Measurements from ENCODE around the gene ARHGEF7.

The ARHGEF7 gene

GRCh38 chr13:111325146-111325890, 210.2 kb downstream of the ARHGEF7 start:
- DNase-seq (ENCODE audit: low read depth in 2 of 2): no peak

GRCh38 chr13:111325941-111326620, 211.0 kb downstream of the ARHGEF7 start:
- DNase-seq (ENCODE audit: low read depth in 2 of 2): no peak

GRCh38 chr13:111326621-111326965, 211.5 kb downstream of the ARHGEF7 start:
- no peak for DNase-seq (ENCODE audit: low read depth in 2 of 2)

- no peak for DNase-seq (ENCODE audit: low read depth in 2 of 2)
Observed at GRCh38 chr13:111326981-111327642, 212.0 kb downstream of the ARHGEF7 start.

GRCh38 chr13:111327730-111328573, 212.8 kb downstream of the ARHGEF7 start:
- no peak for DNase-seq (ENCODE audit: low read depth in 2 of 2)

- DNase-seq (ENCODE audit: low read depth in 2 of 2): no peak
Observed at GRCh38 chr13:111328574-111329410, 213.7 kb downstream of the ARHGEF7 start.

GRCh38 chr13:111329641-111330040, 214.5 kb downstream of the ARHGEF7 start:
- no peak for DNase-seq (ENCODE audit: low read depth in 2 of 2)

GRCh38 chr13:111330066-111330610, 215.0 kb downstream of the ARHGEF7 start:
- no peak for DNase-seq (ENCODE audit: low read depth in 2 of 2)

- no peak for DNase-seq (ENCODE audit: low read depth in 2 of 2)
Observed at GRCh38 chr13:111335298-111335697, 220.2 kb downstream of the ARHGEF7 start.

GRCh38 chr13:111336666-111337065, 221.6 kb downstream of the ARHGEF7 start:
- DNase-seq (ENCODE audit: low read depth in 2 of 2): peak in 1 of 2 experiments; percentile 10

- peak; percentile 89 to 90 for DNase-seq (ENCODE audit: low read depth in 2 of 2)
Observed at GRCh38 chr13:111337206-111337605, 222.1 kb downstream of the ARHGEF7 start.

- no peak for DNase-seq (ENCODE audit: low read depth in 2 of 2)
Observed at GRCh38 chr13:111337741-111338140, 222.6 kb downstream of the ARHGEF7 start.

GRCh38 chr13:111338841-111339240, 223.7 kb downstream of the ARHGEF7 start:
- DNase-seq (ENCODE audit: low read depth in 2 of 2): no peak

GRCh38 chr13:111339366-111340143, 224.4 kb downstream of the ARHGEF7 start:
- DNase-seq (ENCODE audit: low read depth in 2 of 2): no peak

GRCh38 chr13:111341886-111342285, 226.8 kb downstream of the ARHGEF7 start:
- DNase-seq (ENCODE audit: low read depth in 2 of 2): no peak

GRCh38 chr13:111342721-111343120, 227.6 kb downstream of the ARHGEF7 start:
- DNase-seq (ENCODE audit: low read depth in 2 of 2): no peak

GRCh38 chr13:111343186-111343805, 228.2 kb downstream of the ARHGEF7 start:
- no peak for DNase-seq (ENCODE audit: low read depth in 2 of 2)

GRCh38 chr13:111344471-111345191, 229.5 kb downstream of the ARHGEF7 start:
- peak in 1 of 2 experiments; percentile 40 for DNase-seq (ENCODE audit: low read depth in 2 of 2)

GRCh38 chr13:111345682-111346081, 230.6 kb downstream of the ARHGEF7 start:
- DNase-seq (ENCODE audit: low read depth in 2 of 2): no peak

All from fibroblast of skin of left biceps (primary cell).